H9 (cell line): ENCODE results near the gene CD180. TPM values are rescaled to one million over a fixed set of nuclear protein-coding genes. Genes with fewer than 3 reads are reported as not detected.

Source experiments
- DNase-seq: peaks from one replicate; pipeline ENCODE4 v3.0.0-alpha.2; 2017
- H2AFZ ChIP-seq: one replicate; pipeline ENCODE4 v1.6.1; 2013; ENCODE audit warnings: mild to moderate bottlenecking, low read length, control low read depth, moderate library complexity
- H2AK5ac ChIP-seq: 2 replicates; pipeline ENCODE4 v1.6.1; 2013; ENCODE audit warnings: low read length, control low read depth, mixed read lengths; ENCODE audit not compliant: insufficient read length
- H2BK120ac ChIP-seq: one replicate; pipeline ENCODE4 v1.6.1; 2013; ENCODE audit warnings: low read depth, mild to moderate bottlenecking, low read length, control low read depth, inconsistent platforms; ENCODE audit not compliant: poor library complexity, severe bottlenecking
- H2BK12ac ChIP-seq: 2 replicates; pipeline ENCODE4 v1.6.1; 2013; ENCODE audit warnings: low read length, control low read depth, mixed read lengths, low read depth; ENCODE audit not compliant: insufficient read length
- H2BK15ac ChIP-seq: 2 replicates; pipeline ENCODE4 v1.6.1; 2013; ENCODE audit warnings: low read depth, low read length, control low read depth
- H2BK20ac ChIP-seq: one replicate; pipeline ENCODE4 v1.6.1; 2013; ENCODE audit warnings: low read depth, mild to moderate bottlenecking, low read length, control low read depth, inconsistent platforms; ENCODE audit not compliant: poor library complexity, severe bottlenecking
- H2BK5ac ChIP-seq: 2 replicates; pipeline ENCODE4 v1.6.1; 2013; ENCODE audit warnings: low read length, control low read depth, mixed read lengths; ENCODE audit not compliant: insufficient read length
- H3K14ac ChIP-seq: 2 replicates; pipeline ENCODE4 v1.6.1; 2013; ENCODE audit warnings: low read length, control low read depth; ENCODE audit not compliant: insufficient read depth
- H3K18ac ChIP-seq: 2 replicates; pipeline ENCODE4 v1.6.1; 2013; ENCODE audit warnings: low read depth, mild to moderate bottlenecking, mixed read lengths, low read length, control low read depth; ENCODE audit not compliant: insufficient read length
- H3K23ac ChIP-seq: 2 replicates; pipeline ENCODE4 v1.6.1; 2013; ENCODE audit warnings: low read length, control low read depth, mixed read lengths, low read depth; ENCODE audit not compliant: insufficient read length
- H3K23me2 ChIP-seq: 2 replicates; pipeline ENCODE4 v1.6.1; 2013; ENCODE audit warnings: low read depth, mild to moderate bottlenecking, mixed read lengths, low read length, control low read depth; ENCODE audit not compliant: insufficient read length, poor library complexity, severe bottlenecking
- H3K27ac ChIP-seq: 2 replicates; pipeline ENCODE4 v1.5.1; 2013; ENCODE audit warnings: low read length, control low read depth, mixed read lengths, low read depth; ENCODE audit not compliant: insufficient read length
- H3K27me3 ChIP-seq: 2 replicates; pipeline ENCODE4 v1.6.1; 2013; ENCODE audit warnings: low read length, control low read depth, inconsistent platforms; ENCODE audit not compliant: insufficient read depth
- H3K4ac ChIP-seq: 2 replicates; pipeline ENCODE4 v1.6.1; 2013; ENCODE audit warnings: low read depth, mild to moderate bottlenecking, control low read depth, inconsistent platforms, low read length, moderate library complexity
- H3K4me1 ChIP-seq: 2 replicates; pipeline ENCODE4 v1.6.1; 2013; ENCODE audit warnings: low read length, control low read depth, inconsistent platforms; ENCODE audit not compliant: insufficient read depth
- H3K4me2 ChIP-seq: 2 replicates; pipeline ENCODE4 v1.6.1; 2013; ENCODE audit warnings: low read length, control low read depth, mixed read lengths; ENCODE audit not compliant: insufficient read length, insufficient read depth
- H3K56ac ChIP-seq: 2 replicates; pipeline ENCODE4 v1.6.1; 2013; ENCODE audit warnings: low read depth, mild to moderate bottlenecking, mixed read lengths, low read length, control low read depth; ENCODE audit not compliant: insufficient read length
- H3K79me1 ChIP-seq: 2 replicates; pipeline ENCODE4 v1.6.1; 2013; ENCODE audit warnings: low read depth, mild to moderate bottlenecking, moderate library complexity, low read length, control low read depth, inconsistent platforms; ENCODE audit not compliant: insufficient read depth, poor library complexity, severe bottlenecking
- H3K79me2 ChIP-seq: 2 replicates; pipeline ENCODE4 v1.6.1; 2013; ENCODE audit warnings: low read length, control low read depth, inconsistent platforms; ENCODE audit not compliant: insufficient read depth
- H3K9ac ChIP-seq: 2 replicates; pipeline ENCODE4 v1.6.1; 2013; ENCODE audit warnings: low read length, control low read depth, mixed read lengths; ENCODE audit not compliant: insufficient read length; ENCODE audit errors: extremely low read depth
- H3K9me3 ChIP-seq: one replicate; pipeline ENCODE4 v1.6.1; 2013; ENCODE audit warnings: low read depth, low read length, inconsistent platforms; ENCODE audit not compliant: control insufficient read depth
- H3T11ph ChIP-seq: one replicate; pipeline ENCODE4 v1.6.1; 2013; ENCODE audit warnings: mild to moderate bottlenecking, low read length, control low read depth, inconsistent platforms
- H4K20me1 ChIP-seq: one replicate; pipeline ENCODE4 v1.6.1; 2013; ENCODE audit not compliant: control insufficient read depth, insufficient read length, insufficient read depth
- H4K5ac ChIP-seq: 2 replicates; pipeline ENCODE4 v1.6.1; 2013; ENCODE audit warnings: low read depth, mild to moderate bottlenecking, mixed read lengths, low read length, control low read depth; ENCODE audit not compliant: insufficient read length
- H4K8ac ChIP-seq: replicated peaks from 2 replicates; pipeline ENCODE4 v1.6.1; 2013; ENCODE audit warnings: low read length, control low read depth, mixed read lengths, low read depth; ENCODE audit not compliant: insufficient read length
- H4K91ac ChIP-seq: 2 replicates; pipeline ENCODE4 v1.6.1; 2013; ENCODE audit warnings: low read depth, mild to moderate bottlenecking, moderate library complexity, mixed read lengths, low read length, control low read depth; ENCODE audit not compliant: insufficient read length
- H3K27ac Mint-ChIP-seq, 3 experiments: 2 replicates in 2 of 3; 3 replicates in 1 of 3; pipeline ENCODE4 v1.8.0; 2020 to 2021; ENCODE audit warnings: mixed read lengths in 3 of 3, mild to moderate bottlenecking in 1 of 3, moderate library complexity in 1 of 3
- H3K27me3 Mint-ChIP-seq: 2 replicates; pipeline ENCODE4 v1.8.0; 2021; ENCODE audit warnings: low read depth, mild to moderate bottlenecking, moderate library complexity, mixed read lengths
- H3K36me3 Mint-ChIP-seq, 3 experiments: 2 replicates in 2 of 3; 3 replicates in 1 of 3; pipeline ENCODE4 v1.8.0; 2020 to 2021; ENCODE audit warnings: low read depth in 3 of 3, mixed read lengths in 3 of 3; ENCODE audit not compliant: insufficient read depth in 1 of 3
- H3K4me1 Mint-ChIP-seq, 2 experiments: 2 replicates each; pipeline ENCODE4 v1.8.0; 2020; ENCODE audit warnings: mixed read lengths in 2 of 2
- H3K4me3 Mint-ChIP-seq, 2 experiments: 2 replicates in 1 of 2; 3 replicates in 1 of 2; pipeline ENCODE4 v1.8.0; 2020 to 2021; ENCODE audit warnings: mild to moderate bottlenecking in 2 of 2, mixed read lengths in 2 of 2, moderate library complexity in 1 of 2
- H3K9me3 Mint-ChIP-seq, 2 experiments: 2 replicates in 1 of 2; 3 replicates in 1 of 2; pipeline ENCODE4 v1.8.0; 2020; ENCODE audit warnings: mild to moderate bottlenecking in 2 of 2, mixed read lengths in 2 of 2, moderate library complexity in 1 of 2
- WGBS: extraction: QIAGEN DNeasy Blood & Tissue Kit; methylation state at CpG from one replicate; pipeline ENCODE4 v1.1.7; 2013; ENCODE audit warnings: missing lambda C conversion rate, low lambda C conversion rate, mixed read lengths; ENCODE audit not compliant: insufficient read length; ENCODE audit errors: extremely low coverage; 5-methylcytosine and 5-hydroxymethylcytosine counted together
- total RNA-seq: library from RNA; stranded (reverse); gene quantifications from 2 replicates; pipeline ENCODE4 v1.2.1, GENCODE V29; 2021
- TF ChIP-seq, protein P1 (sequence below): fragments of 200-600 bp; sonication (generic); conservative IDR thresholded peaks from 3 replicates; pipeline ENCODE4 v1.8.0; 2021; ENCODE audit warnings: antibody characterized with exemption, mild to moderate bottlenecking

Gene CD180
- total RNA-seq, 1 experiment from 2014 or later, result not detected

DNA sequence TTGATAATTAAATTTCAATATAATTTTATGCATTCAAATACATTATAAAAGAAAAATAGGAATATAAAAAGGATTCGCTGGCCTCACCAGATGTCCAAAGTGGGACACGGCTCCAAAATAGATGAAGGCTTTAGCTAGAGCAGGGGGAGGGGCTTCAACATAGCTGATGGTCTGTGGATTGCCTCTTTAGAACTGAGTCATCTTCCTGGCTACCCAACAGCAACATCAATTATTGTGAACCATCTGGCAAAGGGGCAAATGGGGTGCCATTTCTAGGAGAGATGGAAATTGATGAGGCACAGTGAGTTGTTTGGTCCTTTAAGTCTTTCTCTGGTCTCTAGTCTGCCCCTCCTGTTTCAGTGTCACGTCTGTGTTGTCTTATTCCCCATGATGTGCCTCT, 44.2 kb upstream of the CD180 start:
- H4K20me1 ChIP-seq, result no peaks in the 10 kb centered on the region
- WGBS, result no CpG with 5 or more reads among the region's 3 CpGs
- no peak overlapping the region for H3K14ac ChIP-seq
- no peak overlapping the region for H2BK20ac ChIP-seq
- no peaks in the 10 kb centered on the region for H3K79me2 ChIP-seq
- no peak overlapping the region for H3K23ac ChIP-seq
- no peak overlapping the region for H4K91ac ChIP-seq
- TF ChIP-seq, protein P1, sequence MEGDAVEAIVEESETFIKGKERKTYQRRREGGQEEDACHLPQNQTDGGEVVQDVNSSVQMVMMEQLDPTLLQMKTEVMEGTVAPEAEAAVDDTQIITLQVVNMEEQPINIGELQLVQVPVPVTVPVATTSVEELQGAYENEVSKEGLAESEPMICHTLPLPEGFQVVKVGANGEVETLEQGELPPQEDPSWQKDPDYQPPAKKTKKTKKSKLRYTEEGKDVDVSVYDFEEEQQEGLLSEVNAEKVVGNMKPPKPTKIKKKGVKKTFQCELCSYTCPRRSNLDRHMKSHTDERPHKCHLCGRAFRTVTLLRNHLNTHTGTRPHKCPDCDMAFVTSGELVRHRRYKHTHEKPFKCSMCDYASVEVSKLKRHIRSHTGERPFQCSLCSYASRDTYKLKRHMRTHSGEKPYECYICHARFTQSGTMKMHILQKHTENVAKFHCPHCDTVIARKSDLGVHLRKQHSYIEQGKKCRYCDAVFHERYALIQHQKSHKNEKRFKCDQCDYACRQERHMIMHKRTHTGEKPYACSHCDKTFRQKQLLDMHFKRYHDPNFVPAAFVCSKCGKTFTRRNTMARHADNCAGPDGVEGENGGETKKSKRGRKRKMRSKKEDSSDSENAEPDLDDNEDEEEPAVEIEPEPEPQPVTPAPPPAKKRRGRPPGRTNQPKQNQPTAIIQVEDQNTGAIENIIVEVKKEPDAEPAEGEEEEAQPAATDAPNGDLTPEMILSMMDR, result no peak
- no peaks in the 10 kb centered on the region; a peak in 1 of 5 replicates for H3K9me3 Mint-ChIP-seq
- H4K5ac ChIP-seq, result no peak overlapping the region
- no peaks in the 10 kb centered on the region for H3K9me3 ChIP-seq
- no peak overlapping the region for H2BK5ac ChIP-seq
- no peaks in the 10 kb centered on the region for H3K23me2 ChIP-seq
- H3K9ac ChIP-seq, result no peak overlapping the region
- H4K8ac ChIP-seq, result no peak overlapping the region
- H3K79me1 ChIP-seq, result no peaks in the 10 kb centered on the region
- no peaks in the 10 kb centered on the region; a peak in 1 of 7 replicates for H3K36me3 Mint-ChIP-seq
- H3K27ac ChIP-seq, result no peak overlapping the region
- no peak overlapping the region for H2BK12ac ChIP-seq
- H2BK120ac ChIP-seq, result no peak overlapping the region
- no peak overlapping the region; a peak in 1 of 5 replicates for H3K4me3 Mint-ChIP-seq
- no peak overlapping the region for H2BK15ac ChIP-seq
- H2AK5ac ChIP-seq, result no peak overlapping the region
- no peak overlapping the region for H3K18ac ChIP-seq
- H3T11ph ChIP-seq, result no peak overlapping the region
- H3K4ac ChIP-seq, result no peak overlapping the region
- no peak for DNase-seq
- peaks cover 0 to 5% of the 10 kb centered on the region in 2 experiments; a peak in 3 of 4 replicates for H3K4me1 Mint-ChIP-seq
- no peak overlapping the region for H3K4me2 ChIP-seq
- H3K27me3 ChIP-seq, result no peaks in the 10 kb centered on the region
- H3K4me1 ChIP-seq, result no peaks in the 10 kb centered on the region
- H3K27ac Mint-ChIP-seq, result no peak overlapping the region
- H3K27me3 Mint-ChIP-seq, result peaks cover 5% of the 10 kb centered on the region
- H2AFZ ChIP-seq, result no peak overlapping the region
- H3K56ac ChIP-seq, result no peak overlapping the region
